SK-N-DZ (cell line): ENCODE results near the gene CYFIP1.
A peak's percentile ranks its signal among the peaks of the same experiment; 100 is the strongest.

ENCODE experiments used
- DNase-seq: peaks from one replicate; pipeline ENCODE4 v3.0.0-alpha.2; 2015; ENCODE audit warnings: low spot score

The CYFIP1 gene

DNA sequence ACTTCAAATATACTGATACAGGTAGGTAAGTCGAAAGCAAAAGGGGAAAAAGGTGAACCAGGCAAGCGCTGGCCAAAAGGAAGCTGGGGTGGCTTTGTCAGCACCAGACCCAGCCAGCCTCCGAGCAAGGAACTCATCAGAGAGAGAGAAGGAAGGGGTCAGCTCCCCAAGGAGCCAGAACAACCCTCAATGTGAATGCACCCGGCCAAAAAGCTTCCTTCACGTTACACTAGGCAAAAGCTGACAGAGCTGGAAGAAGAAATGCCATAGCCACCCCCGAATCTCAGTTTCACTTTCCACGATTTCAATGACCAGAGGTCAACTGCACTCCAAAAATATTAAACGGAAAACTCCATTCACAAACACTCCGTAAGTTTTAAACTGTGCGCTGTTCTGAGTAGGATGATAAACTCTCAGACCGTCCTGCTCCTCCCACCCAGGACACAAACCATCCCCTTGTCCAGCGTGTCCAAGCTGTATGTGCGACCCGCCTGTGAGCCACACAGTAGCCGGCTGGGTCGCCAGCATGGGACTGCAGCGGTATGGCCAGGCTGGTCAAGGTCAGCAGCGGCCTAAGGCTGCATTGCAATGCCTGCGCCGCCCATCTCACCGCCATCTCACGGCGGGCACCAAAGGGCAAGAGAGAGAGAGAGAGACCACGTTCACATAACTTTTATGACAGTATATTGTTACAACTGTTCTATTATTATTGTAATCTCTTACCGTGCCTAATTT is 29.7 kb downstream of the CYFIP1 start:
- DNase-seq, result no peak

DNA sequence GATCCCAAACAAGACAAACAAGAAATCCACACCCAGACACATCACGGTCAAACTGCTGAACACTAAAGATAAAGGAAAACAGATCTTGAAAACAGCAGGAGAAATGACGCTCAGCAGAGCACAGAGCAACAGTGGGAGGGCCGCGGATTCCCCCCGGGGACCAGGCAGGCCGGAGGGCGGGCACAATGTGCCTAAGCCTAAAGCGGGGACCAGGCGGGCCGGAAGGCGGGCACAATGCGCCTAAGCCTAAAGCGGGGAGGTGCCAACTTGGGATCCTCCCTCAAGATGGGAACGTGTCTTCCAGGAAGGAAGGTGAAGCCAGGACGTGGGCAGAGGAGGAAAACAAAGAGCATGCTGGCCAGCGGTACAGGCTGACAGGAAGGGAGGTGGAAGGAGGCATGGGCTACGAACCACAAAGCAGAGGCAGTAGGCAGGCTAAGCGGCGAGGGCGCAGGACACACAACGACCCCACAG is 31.1 kb downstream of the CYFIP1 start:
- peak; percentile 88 for DNase-seq

DNA sequence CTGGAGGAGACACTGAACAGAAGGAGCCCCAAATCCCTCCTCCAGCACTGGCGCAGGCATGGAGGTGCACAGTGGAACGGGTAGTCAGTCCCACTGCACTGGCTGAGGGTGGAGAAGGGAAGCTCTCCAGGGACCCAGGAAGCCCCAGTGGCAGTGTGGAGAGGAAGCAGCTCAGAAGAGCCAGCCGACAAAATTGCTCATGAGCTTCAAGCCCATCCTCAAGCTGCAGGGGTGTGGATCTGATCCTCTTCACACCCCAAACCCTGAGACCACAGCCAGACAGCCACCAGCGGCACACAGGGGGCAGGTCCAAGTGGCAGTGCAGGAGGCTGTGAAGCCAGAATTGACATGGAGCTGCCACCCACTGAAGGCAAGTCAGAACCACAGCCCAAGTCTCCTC is 32.1 kb downstream of the CYFIP1 start:
- DNase-seq, result no peak

DNA sequence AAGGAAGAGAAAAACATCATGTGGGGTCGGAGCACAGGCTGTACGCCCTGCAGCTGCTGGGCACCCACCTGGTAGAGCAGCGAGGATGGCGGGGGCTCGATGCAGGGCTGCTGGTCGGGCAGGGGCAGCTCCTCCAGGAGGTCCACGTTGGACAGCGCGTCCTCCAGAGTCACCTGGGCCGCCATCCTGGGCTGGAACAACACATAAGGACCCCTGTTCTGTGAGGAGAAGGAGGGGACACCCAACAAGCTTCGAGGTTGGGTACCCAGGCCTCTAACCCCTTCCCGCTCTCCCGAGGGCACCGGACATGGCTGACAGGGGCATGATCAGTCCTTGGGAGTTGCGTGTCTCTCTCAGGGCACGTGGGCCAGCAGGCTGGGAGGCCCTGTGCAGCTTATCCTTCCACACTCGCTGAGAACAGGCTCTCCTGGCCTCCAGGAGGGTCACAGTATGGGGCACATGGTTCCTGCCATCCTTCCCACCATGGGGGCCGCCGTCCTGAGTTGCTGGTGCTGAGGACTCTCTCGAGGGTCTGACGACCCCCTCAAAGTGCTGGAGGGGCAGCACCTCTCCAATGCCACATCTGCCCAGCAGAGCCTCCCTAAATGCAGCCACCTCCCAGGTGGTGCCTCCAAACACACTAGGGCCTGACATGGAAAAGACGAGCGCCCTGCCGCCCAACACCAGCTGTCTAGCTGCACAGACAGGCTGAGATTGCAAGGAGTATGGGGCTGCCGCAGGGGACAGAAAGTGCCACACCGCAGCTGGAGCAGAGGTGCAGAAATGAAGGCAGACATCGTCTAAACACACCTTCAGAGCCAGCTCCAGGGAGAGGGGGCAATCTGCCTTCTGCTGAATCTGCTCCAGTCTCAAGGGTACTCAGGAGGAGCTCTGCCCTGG is 32.8 kb downstream of the CYFIP1 start:
- DNase-seq, result no peak

DNA sequence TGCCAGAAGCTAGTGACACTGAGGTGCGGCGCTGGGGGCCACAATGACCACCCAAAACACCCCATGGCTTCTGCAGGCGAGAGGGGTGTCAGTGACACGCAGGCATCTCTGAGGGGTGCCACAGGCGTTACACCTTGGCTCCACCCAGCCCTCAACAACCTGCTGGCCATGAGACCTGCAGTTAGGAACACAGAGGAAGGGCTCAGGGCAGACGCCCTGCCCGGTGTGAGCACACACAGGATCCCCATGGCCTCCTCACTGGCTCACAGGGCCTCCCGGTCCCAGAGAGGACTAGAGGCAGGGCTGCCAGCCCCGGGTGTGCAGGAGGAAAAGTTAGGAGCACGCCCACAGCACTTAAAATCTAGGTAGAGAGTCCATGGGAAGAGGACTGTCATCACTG is 35.1 kb downstream of the CYFIP1 start:
- no peak for DNase-seq

DNA sequence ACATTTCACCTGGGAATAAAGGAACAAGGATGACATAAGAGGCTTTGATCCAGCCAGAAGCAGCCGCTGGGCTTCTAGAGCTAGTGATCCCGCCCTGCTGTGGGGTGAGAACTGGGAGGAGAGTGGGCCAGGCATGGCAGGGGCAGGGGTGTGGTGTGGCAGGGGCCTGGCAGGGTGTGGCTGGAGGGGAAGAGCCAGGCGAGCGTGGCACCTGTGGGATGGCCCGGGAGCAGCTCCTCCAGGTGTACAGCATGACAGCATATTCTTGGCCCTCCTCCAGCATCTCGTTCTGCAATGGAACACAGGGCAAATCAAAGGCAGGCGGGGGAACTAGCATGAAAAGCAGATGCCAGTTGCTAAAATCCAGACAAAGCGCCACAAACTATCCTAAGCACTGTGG is 35.5 kb downstream of the CYFIP1 start:
- no peak for DNase-seq

DNA sequence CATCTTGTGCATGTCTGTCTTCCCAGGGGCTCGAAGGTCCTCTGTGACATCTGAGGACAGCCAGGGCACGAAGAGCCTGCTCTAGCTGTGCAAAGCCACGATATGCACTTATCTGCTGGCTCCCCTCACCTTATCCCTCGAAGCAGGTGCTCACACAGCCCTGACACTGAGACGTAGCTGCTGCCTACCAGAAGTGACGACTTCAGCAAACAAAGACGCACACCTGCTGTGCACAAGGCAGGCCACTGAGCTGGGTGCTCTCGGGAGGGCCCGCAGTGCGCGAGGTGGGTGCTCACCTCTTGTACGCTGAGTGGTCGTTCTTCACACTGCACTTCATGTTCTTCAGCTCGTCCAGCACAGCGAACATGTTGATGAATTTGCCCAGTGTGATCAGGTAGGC is 37.3 kb downstream of the CYFIP1 start:
- DNase-seq, result no peak

DNA sequence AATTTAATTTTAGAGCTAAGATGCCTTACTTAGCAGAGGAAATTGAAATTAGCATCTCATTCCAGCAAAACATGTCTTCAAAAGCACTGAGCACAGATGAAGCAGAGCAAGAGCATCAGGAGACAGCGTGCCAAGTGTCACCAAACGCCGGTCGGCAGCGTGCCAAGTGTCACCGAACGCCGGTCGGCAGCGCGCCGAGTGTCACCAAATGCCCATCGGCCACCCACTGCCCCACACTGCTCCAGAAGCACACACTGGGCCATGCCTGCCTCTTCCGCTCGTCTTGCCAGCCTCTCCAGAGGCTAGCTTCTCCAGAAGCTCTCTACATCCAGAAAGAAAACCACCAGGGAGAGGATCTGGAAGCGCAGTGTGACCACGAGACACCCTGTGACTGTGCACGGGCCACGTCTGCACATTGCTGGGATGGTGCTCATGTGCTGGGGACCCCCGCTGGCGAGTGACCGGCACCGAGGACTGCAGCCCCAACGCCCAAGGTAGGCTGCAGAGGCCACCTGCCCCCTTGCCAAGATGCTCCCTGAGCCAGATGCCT is 37.8 kb downstream of the CYFIP1 start:
- DNase-seq, result no peak

DNA sequence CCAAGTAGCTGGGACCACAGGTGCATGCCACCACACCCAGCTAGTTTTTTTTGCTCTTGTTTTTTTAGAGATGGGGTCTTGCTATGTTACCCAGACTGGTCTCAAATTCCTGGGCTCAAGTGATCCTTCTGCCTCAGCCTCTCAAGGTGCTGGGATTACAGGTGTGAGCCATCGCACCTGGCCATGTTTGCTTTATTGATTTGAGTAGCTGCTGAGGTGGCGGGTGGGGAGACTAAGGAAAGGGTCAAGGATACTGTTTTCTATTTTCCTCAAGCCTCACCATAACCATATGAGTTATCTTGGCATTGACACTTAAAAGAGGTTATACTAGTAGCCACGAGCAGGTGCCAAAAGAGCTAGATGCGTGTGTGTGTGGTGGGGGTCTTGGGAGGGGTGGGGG is 39.0 kb downstream of the CYFIP1 start:
- DNase-seq, result no peak

DNA sequence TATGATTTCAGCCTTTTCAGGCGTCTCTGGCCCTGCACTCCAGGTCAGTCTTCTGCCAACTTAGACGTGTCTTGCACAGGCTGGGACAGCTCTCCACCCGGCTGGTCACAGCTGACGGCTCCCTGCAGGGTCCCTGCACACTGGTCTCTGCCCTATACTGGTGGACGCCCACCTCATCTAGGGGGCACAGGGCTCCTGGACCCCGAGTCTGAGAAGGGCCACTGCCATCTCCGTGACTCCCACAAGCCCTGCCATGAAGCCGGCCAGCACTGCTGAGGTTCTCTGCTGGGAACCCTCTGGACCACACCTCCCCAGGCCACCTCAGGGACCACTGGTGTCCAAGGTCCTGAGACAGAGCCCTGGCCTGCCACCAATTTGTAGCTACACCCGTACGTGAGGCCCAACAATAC is 40.5 kb downstream of the CYFIP1 start:
- DNase-seq, result no peak

DNA sequence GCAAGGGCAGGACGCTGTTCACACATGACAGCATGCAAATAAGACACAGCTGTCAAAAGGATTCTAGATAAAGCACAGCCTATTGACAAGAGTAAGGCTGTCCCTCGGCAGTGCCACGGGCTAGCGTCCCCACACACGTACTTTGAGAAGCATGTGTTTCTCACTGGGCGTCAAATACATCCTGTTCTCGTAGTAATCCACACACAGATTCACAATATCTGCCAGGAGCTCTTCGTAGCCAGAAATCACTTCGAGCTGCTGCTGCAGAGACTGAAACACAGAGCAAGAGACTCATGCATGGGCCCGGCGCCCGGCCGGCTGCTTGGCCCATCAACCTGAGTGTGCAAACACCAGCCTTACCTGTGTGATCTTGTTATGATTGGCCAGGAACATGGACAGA is 41.1 kb downstream of the CYFIP1 start:
- no peak for DNase-seq

DNA sequence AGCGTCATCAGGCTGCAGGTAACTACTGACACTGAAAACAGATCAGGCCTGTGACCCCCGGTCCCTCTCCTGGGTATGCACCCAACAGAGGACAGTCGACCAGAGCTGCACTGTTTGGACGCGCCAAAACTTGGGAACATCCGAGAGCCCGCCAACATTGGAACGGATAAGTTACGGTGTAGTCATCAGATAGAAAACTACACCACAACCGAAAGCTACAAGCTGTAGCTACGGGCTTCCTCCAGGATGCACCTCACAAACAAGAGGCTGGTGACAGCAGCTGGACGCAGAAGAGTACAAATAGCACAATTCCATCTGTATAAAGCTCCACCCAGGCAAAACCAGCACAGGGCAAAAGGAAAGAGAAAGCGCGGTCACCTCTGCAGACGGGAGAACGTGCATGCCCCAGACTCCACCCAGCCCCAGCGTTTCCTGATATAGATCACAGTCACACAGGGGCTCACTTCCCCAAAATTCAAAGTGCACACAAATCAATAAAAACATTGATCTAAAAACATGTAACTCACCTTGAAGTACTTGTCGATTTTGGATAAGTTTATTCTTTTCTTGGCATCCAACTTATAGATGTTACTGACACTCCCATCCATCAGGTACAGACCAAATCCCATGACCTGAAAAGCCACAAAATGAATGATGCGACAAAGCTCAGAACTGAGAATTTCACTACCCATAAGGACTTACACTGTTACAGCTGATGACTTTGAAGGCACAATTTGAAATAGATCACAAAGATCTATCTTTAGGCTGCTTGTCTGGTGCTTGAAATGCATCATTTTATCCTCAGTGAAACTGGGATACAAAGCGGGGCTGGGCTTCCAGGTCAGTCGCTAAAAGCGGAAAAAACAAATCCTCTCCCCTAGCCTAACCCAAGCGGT is 43.3 kb downstream of the CYFIP1 start:
- no peak for DNase-seq

DNA sequence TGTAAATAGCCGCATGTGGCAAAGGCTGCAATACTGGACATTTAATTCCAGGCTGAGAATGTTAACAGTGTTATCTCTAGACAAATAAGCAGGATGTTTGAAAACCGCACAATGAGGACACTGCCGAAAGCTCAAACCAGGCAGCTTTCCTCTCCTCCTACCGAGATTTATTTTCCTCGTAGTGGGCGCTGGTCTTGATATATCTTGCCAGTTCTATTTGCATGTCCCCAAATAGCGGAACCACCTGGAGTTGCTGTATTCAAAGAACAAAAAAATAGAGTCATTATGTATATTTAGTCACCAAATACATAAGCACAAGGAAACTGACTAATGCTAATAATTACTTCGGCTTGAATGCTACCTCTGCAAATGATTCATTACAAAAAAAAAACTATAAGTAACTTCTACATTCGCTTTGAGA is 46.5 kb downstream of the CYFIP1 start:
- DNase-seq, result no peak

DNA sequence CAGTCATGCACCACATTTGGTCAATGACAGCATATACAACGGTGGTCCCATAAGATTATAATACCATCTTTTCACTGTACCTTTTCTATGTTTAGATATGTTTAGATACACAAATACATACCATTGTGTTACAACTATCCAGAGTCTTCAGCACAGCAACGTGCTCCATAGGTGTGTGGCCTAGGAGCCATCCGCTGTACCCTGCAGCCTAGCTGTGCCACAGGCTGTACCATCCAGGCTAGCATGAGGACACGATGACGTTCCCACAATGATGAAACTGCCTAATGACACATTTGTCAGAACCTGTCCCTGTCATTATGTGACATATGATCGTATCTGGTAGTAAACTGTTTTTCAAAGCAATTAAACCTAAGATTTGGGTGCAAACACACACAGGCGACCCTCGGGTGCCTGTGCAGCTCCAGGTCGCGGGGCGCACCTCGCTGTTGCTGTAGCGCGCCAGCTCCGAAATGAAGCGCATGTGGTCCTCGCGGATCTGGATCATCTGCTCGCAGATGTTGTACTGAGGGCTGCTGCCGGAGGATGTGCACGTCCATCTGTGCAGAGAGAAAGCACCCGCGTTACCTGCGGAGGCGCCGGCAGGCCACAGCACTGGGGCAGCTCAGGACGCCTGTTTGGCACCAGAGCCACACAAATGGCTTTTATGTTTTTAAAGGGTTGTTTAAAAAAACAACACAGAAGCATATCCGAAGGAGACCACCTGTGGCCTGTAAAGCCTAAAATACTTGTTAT is 48.2 kb downstream of the CYFIP1 start:
- DNase-seq, result no peak

DNA sequence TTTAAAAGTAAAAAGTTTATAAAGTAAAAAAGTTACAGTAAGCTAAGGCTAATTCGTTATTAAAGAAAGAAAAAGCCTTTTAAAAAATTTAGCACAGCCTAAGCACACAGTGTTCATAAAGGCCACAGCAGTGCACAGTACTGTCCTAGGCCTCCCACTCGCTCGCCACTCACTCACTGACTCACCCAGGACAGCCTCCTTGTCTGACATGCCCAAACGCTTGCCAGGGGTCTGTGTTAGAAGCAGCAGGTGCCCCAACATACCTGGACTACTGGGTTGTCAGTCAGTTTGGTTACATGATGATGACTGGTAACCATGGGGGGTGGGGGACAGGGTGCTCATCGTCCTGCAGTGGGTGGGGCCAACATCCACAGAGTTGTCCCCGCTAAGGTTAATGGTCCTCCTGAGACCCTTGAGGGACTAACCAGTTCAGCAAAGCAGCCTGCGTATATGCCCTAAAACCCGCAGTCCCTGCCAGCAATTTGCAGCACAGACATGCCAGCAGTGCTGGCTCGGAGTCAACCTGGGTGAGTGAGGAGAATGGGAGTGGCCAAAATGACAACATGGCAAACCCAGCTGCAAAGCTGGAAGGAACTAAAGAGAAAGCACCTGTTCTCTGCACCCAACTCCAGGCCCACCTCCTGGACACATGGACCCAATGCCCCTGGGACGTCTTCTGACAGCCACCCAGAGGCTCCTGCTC is 49.2 kb downstream of the CYFIP1 start:
- DNase-seq, result no peak

DNA sequence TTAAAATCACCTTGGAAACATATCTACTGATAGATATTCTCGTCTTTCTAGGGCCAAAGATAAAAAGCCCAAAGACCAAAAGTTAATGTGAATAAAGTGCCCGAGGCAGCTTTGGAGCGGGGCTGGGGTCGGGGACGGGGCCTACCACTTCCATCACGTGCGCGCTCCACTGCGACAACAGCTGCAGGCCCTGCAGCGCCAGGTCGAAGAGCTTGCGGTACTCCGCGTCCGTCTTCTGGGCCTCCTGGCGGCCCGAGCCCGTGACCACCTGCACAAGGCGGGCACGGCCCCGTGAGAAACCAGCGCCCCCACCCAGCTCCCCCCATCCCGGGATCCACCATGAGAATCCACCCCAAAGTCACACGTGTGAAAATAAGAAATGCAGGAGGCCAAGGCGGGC is 52.4 kb downstream of the CYFIP1 start:
- DNase-seq, result no peak

DNA sequence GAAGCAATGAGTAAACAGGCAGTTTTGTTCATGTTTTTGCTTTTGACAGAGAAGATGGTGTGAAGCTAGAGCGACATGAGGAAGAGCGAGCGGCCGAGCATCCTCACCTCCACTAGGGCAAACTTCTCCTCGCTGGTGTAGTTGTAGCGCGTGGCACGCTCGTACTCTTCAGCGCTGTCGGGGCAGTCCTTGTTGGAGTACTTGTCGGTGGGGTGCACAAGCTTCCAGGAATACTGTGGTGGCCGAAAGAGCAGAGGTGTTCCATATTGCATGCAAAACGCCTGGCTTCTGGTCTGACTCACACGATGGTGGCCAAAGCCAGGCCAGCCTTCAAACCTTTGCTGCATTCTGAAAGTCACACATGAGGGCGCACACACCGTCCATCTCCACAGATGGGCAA is 54.3 kb downstream of the CYFIP1 start:
- DNase-seq, result no peak

DNA sequence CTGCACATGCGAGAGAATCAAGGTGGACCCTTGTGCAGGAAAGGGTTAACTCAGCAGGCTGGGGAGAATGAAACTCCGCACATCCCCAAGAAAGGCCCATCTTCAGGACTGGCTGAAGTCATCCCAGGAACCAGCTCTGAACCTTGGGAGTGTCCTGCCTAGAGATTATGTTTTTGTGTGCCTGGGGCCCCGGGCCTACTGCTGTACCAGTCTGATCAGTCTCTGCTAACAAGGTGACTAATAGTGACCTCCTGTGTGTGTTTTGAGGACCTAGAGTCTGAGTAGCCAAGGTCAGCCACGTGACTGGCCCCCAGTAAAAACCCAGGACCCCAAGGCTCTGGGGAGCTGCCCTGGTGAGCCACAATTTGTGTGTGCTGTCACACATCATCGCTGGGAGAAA is 58.2 kb downstream of the CYFIP1 start:
- DNase-seq, result no peak

DNA sequence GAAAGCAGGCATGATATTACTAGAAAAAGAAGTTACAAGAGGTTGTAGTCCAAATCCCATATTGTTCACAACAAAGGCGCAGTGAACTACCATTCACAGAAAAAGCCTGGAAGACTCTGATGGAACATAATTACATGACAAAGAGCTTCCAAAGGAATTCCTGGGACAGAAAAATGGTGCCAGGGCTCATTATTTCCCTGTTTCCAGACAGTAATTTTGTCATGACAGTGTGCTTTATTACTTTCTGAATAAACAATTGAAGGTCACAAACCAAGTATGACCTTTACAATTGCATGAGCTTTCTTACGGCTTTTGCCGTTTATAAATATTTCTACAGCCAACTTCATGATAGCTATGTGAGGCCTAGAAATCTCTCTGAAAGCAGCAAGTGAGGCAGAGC is 61.0 kb downstream of the CYFIP1 start:
- no peak for DNase-seq

DNA sequence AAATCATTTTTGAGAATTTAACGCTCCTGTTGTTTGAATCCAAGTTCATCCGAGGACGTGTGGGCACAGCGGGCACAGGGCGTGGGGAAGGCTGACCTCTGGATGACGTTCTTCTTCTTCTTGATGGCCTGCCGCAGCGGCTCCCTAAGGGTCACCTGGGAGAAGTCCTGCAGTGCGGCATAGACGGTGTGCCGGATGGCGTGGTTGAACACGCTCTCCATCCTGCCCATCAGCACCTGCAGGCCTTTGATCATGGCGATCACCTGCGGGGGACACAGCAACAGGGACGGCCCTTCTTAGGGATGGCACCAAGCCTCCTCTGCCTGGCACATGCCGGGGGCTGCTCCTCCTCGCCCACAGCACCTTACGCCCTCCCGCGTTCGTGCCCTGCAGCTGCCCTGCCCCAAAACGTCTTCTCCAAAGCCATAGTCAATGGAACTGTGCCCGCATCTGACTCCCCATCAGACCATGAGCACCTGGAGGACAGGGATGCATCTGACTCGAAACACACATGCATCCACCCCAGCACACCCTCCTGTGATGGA is 61.5 kb downstream of the CYFIP1 start:
- no peak for DNase-seq
